ENCODE data around the gene CCDC102B.

The CCDC102B gene

DNA sequence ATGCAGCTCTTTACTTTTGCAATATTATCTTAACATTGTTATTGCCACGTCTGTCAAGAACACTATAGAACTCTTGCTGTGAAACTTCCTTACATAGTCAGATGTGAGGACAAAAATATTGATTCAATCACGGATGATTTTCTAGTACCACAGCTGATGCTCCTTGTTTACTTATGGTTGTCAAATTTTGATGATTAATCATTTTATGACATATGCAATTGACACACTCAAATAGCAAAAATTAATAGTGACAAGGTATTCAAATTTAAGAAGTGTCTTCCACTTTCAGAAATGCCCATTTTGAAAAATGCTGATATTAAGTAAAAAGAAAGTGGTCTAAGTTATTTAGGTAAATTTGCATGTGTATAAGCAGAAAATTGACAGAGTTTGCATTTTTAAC is 284.0 kb downstream of the CCDC102B start:
- Histone ChIP-seq H3K23ac (ENCODE audit: low read length) (no peak overlapping the region), H3K4me3 (ENCODE audit: low read depth, low read length) (no peak overlapping the region), H2BK5ac (ENCODE audit: low read depth, low read length, poor library complexity) (no peak overlapping the region), H4K8ac (ENCODE audit: low read depth, low read length) (no peak overlapping the region), H2BK120ac (ENCODE audit: insufficient read depth, low read length, poor library complexity) (no peak overlapping the region), H3K9ac (ENCODE audit: low read length) (no peak overlapping the region), H3K79me2 (ENCODE audit: control insufficient read depth, insufficient read depth, low read length, poor library complexity) (no peaks in the 10 kb centered on the region), H4K91ac (ENCODE audit: low read depth, low read length) (no peak overlapping the region), H3K4me1 (ENCODE audit: control insufficient read depth in 1 of 2, insufficient read depth in 2 of 2, low read length in 2 of 2) (no peaks in the 10 kb centered on the region), H3K14ac (ENCODE audit: low read length) (no peak overlapping the region), H3K36me3 (ENCODE audit: control insufficient read depth in 1 of 2, insufficient read depth in 2 of 2, low read length in 2 of 2) (no peaks in the 10 kb centered on the region), H3K4ac (ENCODE audit: low read depth, low read length) (no peak overlapping the region), H3K9me3 (ENCODE audit: insufficient read depth, low read depth, low read length) (no peaks in the 10 kb centered on the region), H2BK12ac (ENCODE audit: low read length) (no peak overlapping the region), H3K4me2 (ENCODE audit: low read length) (no peak overlapping the region), H3K79me1 (ENCODE audit: low read length) (no peaks in the 10 kb centered on the region), H3K27ac (ENCODE audit: low read depth, low read length) (no peak overlapping the region), H3K27me3 (ENCODE audit: insufficient read depth, low read length) (no peaks in the 10 kb centered on the region), H2AK5ac (ENCODE audit: low read length) (no peak overlapping the region), H2AFZ (ENCODE audit: insufficient read depth, low read length, poor library complexity) (no peak overlapping the region), H4K12ac (ENCODE audit: low read depth, low read length) (no peak overlapping the region), H3K18ac (ENCODE audit: low read length) (no peak overlapping the region)
- WGBS (ENCODE audit: extremely low coverage, insufficient coverage, insufficient read length): no CpG with 5 or more reads among the region's 2 CpGs
- DNase-seq: no peak

DNA sequence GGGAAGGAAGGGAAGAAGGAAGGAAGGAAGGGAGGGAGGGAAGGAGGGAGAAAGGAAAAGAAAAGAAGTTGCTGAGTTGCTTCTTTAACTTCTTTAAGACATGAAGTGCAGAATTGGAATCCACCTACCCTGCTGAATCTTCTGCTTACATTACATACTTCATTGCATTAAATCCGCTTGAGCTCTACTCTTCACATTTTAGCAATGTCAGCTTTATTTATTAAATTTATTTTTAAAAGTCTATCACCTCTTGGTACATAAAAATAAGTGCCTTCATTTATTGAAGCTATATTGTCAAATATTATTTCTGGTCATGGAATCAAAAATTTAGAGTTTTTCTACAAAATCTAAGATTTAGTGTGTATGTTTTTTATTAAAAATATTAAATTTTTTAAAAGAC is 284.6 kb downstream of the CCDC102B start:
- Histone ChIP-seq H3K27me3 (ENCODE audit: insufficient read depth, low read length) (no peaks in the 10 kb centered on the region), H3K4me3 (ENCODE audit: low read depth, low read length) (no peak overlapping the region)
- WGBS (ENCODE audit: extremely low coverage, insufficient coverage, insufficient read length): no CpG with 5 or more reads among the region's 1 CpG

DNA sequence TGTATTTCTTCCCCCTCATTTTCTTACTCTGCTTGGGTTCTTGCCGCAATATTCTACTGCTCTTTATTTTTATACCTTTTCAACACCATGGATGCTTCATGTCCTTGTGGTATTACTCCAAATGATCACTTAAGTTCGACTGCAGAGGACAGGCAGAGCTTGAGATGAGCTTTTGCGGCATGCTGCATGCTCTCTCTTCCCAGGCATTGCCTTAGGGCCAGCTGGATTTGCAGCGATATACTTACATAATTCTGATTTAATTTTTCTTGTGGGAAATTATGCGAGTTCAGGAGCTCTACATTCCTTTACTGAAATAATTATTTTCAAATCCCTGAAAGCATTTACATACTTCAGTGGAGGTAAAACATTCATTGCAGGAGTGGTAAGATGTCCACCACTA is 288.1 kb downstream of the CCDC102B start:
- Histone ChIP-seq H3K4ac (ENCODE audit: low read depth, low read length) (no peak overlapping the region), H3K27me3 (ENCODE audit: insufficient read depth, low read length) (no peaks in the 10 kb centered on the region), H3K4me1 (ENCODE audit: control insufficient read depth in 1 of 2, insufficient read depth in 2 of 2, low read length in 2 of 2) (no peaks in the 10 kb centered on the region), H3K27ac (ENCODE audit: low read depth, low read length) (no peak overlapping the region), H3K9me3 (ENCODE audit: insufficient read depth, low read depth, low read length) (no peaks in the 10 kb centered on the region), H2BK12ac (ENCODE audit: low read length) (no peak overlapping the region), H3K23ac (ENCODE audit: low read length) (no peak overlapping the region), H4K91ac (ENCODE audit: low read depth, low read length) (no peak overlapping the region), H4K8ac (ENCODE audit: low read depth, low read length) (no peak overlapping the region), H3K79me2 (ENCODE audit: control insufficient read depth, insufficient read depth, low read length, poor library complexity) (no peaks in the 10 kb centered on the region), H3K9ac (ENCODE audit: low read length) (no peak overlapping the region), H2BK120ac (ENCODE audit: insufficient read depth, low read length, poor library complexity) (no peak overlapping the region), H3K79me1 (ENCODE audit: low read length) (no peaks in the 10 kb centered on the region), H2AK5ac (ENCODE audit: low read length) (no peak overlapping the region), H2AFZ (ENCODE audit: insufficient read depth, low read length, poor library complexity) (no peak overlapping the region), H3K4me2 (ENCODE audit: low read length) (no peak overlapping the region), H3K4me3 (ENCODE audit: low read depth, low read length) (no peak overlapping the region), H4K12ac (ENCODE audit: low read depth, low read length) (no peak overlapping the region), H3K14ac (ENCODE audit: low read length) (no peak overlapping the region), H3K18ac (ENCODE audit: low read length) (no peak overlapping the region), H3K36me3 (ENCODE audit: control insufficient read depth in 1 of 2, insufficient read depth in 2 of 2, low read length in 2 of 2) (no peaks in the 10 kb centered on the region), H2BK5ac (ENCODE audit: low read depth, low read length, poor library complexity) (no peak overlapping the region)
- WGBS (ENCODE audit: extremely low coverage, insufficient coverage, insufficient read length): no CpG with 5 or more reads among the region's 5 CpGs
- no peak for DNase-seq

More for the DNA sequence above, 284.6 kb downstream of the CCDC102B start:
- H2BK5ac ChIP-seq (ENCODE audit: low read depth, low read length, poor library complexity): no peak overlapping the region
- H3K9ac ChIP-seq (ENCODE audit: low read length): no peak overlapping the region
- no peak overlapping the region for H3K14ac ChIP-seq (ENCODE audit: low read length)
- H3K9me3 ChIP-seq (ENCODE audit: insufficient read depth, low read depth, low read length): no peaks in the 10 kb centered on the region
- no peak overlapping the region for H3K27ac ChIP-seq (ENCODE audit: low read depth, low read length)
- H2BK120ac ChIP-seq (ENCODE audit: insufficient read depth, low read length, poor library complexity): no peak overlapping the region
- H2AFZ ChIP-seq (ENCODE audit: insufficient read depth, low read length, poor library complexity): no peak overlapping the region
- H3K4ac ChIP-seq (ENCODE audit: low read depth, low read length): no peak overlapping the region
- no peak overlapping the region for H3K23ac ChIP-seq (ENCODE audit: low read length)
- no peak overlapping the region for H4K8ac ChIP-seq (ENCODE audit: low read depth, low read length)
- no peaks in the 10 kb centered on the region for H3K79me1 ChIP-seq (ENCODE audit: low read length)
- H3K79me2 ChIP-seq (ENCODE audit: control insufficient read depth, insufficient read depth, low read length, poor library complexity): no peaks in the 10 kb centered on the region
- DNase-seq: no peak
- no peak overlapping the region for H3K18ac ChIP-seq (ENCODE audit: low read length)
- no peak overlapping the region for H2BK12ac ChIP-seq (ENCODE audit: low read length)
- H4K12ac ChIP-seq (ENCODE audit: low read depth, low read length): no peak overlapping the region
- no peak overlapping the region for H2AK5ac ChIP-seq (ENCODE audit: low read length)
- H4K91ac ChIP-seq (ENCODE audit: low read depth, low read length): no peak overlapping the region
- H3K36me3 ChIP-seq (ENCODE audit: control insufficient read depth in 1 of 2, insufficient read depth in 2 of 2, low read length in 2 of 2): no peaks in the 10 kb centered on the region
- H3K4me1 ChIP-seq (ENCODE audit: control insufficient read depth in 1 of 2, insufficient read depth in 2 of 2, low read length in 2 of 2): no peaks in the 10 kb centered on the region
- no peak overlapping the region for H3K4me2 ChIP-seq (ENCODE audit: low read length)

- Histone ChIP-seq H2BK12ac (ENCODE audit: low read length) (no peak overlapping the region), H3K18ac (ENCODE audit: low read length) (no peak overlapping the region), H2BK120ac (ENCODE audit: insufficient read depth, low read length, poor library complexity) (no peak overlapping the region), H3K9me3 (ENCODE audit: insufficient read depth, low read depth, low read length) (no peaks in the 10 kb centered on the region), H2AK5ac (ENCODE audit: low read length) (no peak overlapping the region), H4K91ac (ENCODE audit: low read depth, low read length) (no peak overlapping the region), H3K79me1 (ENCODE audit: low read length) (no peaks in the 10 kb centered on the region), H3K4me1 (ENCODE audit: control insufficient read depth in 1 of 2, insufficient read depth in 2 of 2, low read length in 2 of 2) (no peaks in the 10 kb centered on the region), H3K36me3 (ENCODE audit: control insufficient read depth in 1 of 2, insufficient read depth in 2 of 2, low read length in 2 of 2) (no peaks in the 10 kb centered on the region), H2BK5ac (ENCODE audit: low read depth, low read length, poor library complexity) (no peak overlapping the region), H3K4me3 (ENCODE audit: low read depth, low read length) (no peak overlapping the region), H2AFZ (ENCODE audit: insufficient read depth, low read length, poor library complexity) (no peak overlapping the region), H4K8ac (ENCODE audit: low read depth, low read length) (no peak overlapping the region), H3K23ac (ENCODE audit: low read length) (no peak overlapping the region), H3K4ac (ENCODE audit: low read depth, low read length) (no peak overlapping the region), H3K4me2 (ENCODE audit: low read length) (no peak overlapping the region), H3K27me3 (ENCODE audit: insufficient read depth, low read length) (no peaks in the 10 kb centered on the region), H3K27ac (ENCODE audit: low read depth, low read length) (no peak overlapping the region), H4K12ac (ENCODE audit: low read depth, low read length) (no peak overlapping the region), H3K9ac (ENCODE audit: low read length) (no peak overlapping the region), H3K79me2 (ENCODE audit: control insufficient read depth, insufficient read depth, low read length, poor library complexity) (no peaks in the 10 kb centered on the region), H3K14ac (ENCODE audit: low read length) (no peak overlapping the region)
- no peak for DNase-seq
- WGBS (ENCODE audit: extremely low coverage, insufficient coverage, insufficient read length): 100% methylated on average over 1 of the region's 2 CpGs
These were observed 291.1 kb downstream of the CCDC102B start for GRCh38 chr18:69088973-69089372.

All from trophoblast cell (in vitro differentiated cells and primary cell).